ENCODE results near the gene RGS19.

- TF ChIP-seq YY1 (IDR thresholded peaks at IDR 0.05; ENCODE audit: low read depth) (no peak), CEBPB (IDR thresholded peaks at IDR 0.05) (no peak), CREB1 (IDR thresholded peaks at IDR 0.05; ENCODE audit: low read depth) (no peak), EP300 (IDR thresholded peaks at IDR 0.05; ENCODE audit: borderline replicate concordance) (no peak), REST (IDR thresholded peaks at IDR 0.05; ENCODE audit: low read depth) (no peak), EGR1 (IDR thresholded peaks at IDR 0.05) (no peak), TAF1 (IDR thresholded peaks at IDR 0.05; ENCODE audit: low read depth) (no peak), RAD21 (IDR thresholded peaks at IDR 0.05; ENCODE audit: low read depth) (no peak), ZBTB7A (IDR thresholded peaks at IDR 0.05; ENCODE audit: low read depth) (no peak), NFIC (IDR thresholded peaks at IDR 0.05) (no peak), FOXM1 (IDR thresholded peaks at IDR 0.05; ENCODE audit: borderline replicate concordance, low read depth) (no peak), TCF12 (IDR thresholded peaks at IDR 0.05; ENCODE audit: low read depth) (no peak)
- TF ChIP-seq, protein P1, sequence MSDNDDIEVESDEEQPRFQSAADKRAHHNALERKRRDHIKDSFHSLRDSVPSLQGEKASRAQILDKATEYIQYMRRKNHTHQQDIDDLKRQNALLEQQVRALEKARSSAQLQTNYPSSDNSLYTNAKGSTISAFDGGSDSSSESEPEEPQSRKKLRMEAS (IDR thresholded peaks at IDR 0.05), result no peak
- TF ChIP-seq, protein P2, sequence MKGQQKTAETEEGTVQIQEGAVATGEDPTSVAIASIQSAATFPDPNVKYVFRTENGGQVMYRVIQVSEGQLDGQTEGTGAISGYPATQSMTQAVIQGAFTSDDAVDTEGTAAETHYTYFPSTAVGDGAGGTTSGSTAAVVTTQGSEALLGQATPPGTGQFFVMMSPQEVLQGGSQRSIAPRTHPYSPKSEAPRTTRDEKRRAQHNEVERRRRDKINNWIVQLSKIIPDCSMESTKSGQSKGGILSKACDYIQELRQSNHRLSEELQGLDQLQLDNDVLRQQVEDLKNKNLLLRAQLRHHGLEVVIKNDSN (IDR thresholded peaks at IDR 0.05), result no peak
Measured at GRCh38 chr20:64041040-64041780, 38.1 kb downstream of the RGS19 start.
